ENCODE results near the gene CAMK4.
A peak's percentile ranks its signal among the peaks of the same experiment; 100 is the strongest.

Gene CAMK4

DNA sequence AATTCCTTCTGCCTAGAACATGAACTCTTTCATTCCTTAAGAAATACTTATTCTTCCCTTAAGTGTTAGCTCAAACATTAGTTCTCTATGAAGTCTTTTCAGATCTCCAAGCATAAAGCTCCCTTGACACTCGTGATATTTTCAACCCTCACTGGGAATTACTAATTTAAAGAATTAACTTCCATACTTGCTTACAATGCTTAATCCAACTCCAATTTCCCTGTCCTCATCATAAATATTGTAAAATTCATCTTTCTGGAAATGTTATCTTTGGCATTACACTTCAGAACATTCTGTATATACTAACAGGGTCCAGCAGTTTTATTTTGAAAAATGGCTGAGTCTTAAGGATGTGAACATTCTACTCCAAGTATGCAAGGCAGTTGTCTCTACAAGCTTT lies 280.9 kb downstream of the CAMK4 start:
- Histone ChIP-seq H4K20me1 (ENCODE audit: control insufficient read depth, insufficient read depth, low read depth, low read length) (peaks cover 24% of the 10 kb centered on the region), H3K4me2 (ENCODE audit: low read length) (no peak overlapping the region), H3K9me2 (replicated peaks; ENCODE audit: control insufficient read depth, low read length) (no peaks in the 10 kb centered on the region), H3K9me3 (ENCODE audit: control insufficient read depth, insufficient read depth, low read length) (no peaks in the 10 kb centered on the region), H3K36me3 (ENCODE audit: control insufficient read depth, low read length) (peaks cover 83% of the 10 kb centered on the region), H3K79me2 (ENCODE audit: control insufficient read depth, low read length) (peaks cover 67% of the 10 kb centered on the region), H3K4me1 (ENCODE audit: control insufficient read depth, low read length) (peaks cover 18% of the 10 kb centered on the region), H3K27me3 (ENCODE audit: control insufficient read depth, low read length) (no peaks in the 10 kb centered on the region), H3F3A (ENCODE audit: control insufficient read depth, insufficient read depth) (0 out of 2 replicates have a peak, but pooled peaks cover 3% of the 10 kb centered on the region), H3K4me3 (ENCODE audit: low read length) (no peak overlapping the region), H3K27ac (ENCODE audit: low read depth, low read length) (no peak overlapping the region)
- TF ChIP-seq EZH2phosphoT487 (IDR thresholded peaks at IDR 0.05; ENCODE audit: borderline replicate concordance, low read length), result no peak
- TF ChIP-seq, protein P1, sequence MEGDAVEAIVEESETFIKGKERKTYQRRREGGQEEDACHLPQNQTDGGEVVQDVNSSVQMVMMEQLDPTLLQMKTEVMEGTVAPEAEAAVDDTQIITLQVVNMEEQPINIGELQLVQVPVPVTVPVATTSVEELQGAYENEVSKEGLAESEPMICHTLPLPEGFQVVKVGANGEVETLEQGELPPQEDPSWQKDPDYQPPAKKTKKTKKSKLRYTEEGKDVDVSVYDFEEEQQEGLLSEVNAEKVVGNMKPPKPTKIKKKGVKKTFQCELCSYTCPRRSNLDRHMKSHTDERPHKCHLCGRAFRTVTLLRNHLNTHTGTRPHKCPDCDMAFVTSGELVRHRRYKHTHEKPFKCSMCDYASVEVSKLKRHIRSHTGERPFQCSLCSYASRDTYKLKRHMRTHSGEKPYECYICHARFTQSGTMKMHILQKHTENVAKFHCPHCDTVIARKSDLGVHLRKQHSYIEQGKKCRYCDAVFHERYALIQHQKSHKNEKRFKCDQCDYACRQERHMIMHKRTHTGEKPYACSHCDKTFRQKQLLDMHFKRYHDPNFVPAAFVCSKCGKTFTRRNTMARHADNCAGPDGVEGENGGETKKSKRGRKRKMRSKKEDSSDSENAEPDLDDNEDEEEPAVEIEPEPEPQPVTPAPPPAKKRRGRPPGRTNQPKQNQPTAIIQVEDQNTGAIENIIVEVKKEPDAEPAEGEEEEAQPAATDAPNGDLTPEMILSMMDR (IDR thresholded peaks at IDR 0.05; ENCODE audit: low read depth, low read length, poor library complexity, severe bottlenecking), result no peak

DNA sequence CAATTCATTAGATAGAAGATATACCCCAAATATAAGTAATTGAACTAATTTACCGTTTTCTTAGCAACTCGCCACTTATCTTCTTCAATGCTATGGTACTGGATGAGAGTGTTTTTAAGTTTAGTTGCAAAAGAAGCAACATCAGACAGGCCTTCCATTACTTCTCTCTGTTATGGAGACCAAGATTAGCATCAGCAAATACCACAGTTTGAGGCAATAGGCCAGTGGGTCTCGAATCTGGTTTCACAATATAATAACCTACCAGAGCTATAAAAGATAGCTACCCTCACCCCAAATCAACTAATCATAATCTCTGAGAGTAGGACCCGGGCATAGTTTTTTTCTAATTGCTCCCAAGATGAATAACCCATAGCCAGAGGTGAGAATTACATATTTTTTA lies 283.1 kb downstream of the CAMK4 start:
- TF ChIP-seq, protein P1 (IDR thresholded peaks at IDR 0.05; ENCODE audit: low read depth, low read length, poor library complexity, severe bottlenecking), result no peak
- TF ChIP-seq EZH2phosphoT487 (IDR thresholded peaks at IDR 0.05; ENCODE audit: borderline replicate concordance, low read length), result no peak
- peaks cover 75% of the 10 kb centered on the region for H3K36me3 ChIP-seq (ENCODE audit: control insufficient read depth, low read length)

GRCh38 chr5:111509119-111509518 lies 284.9 kb downstream of the CAMK4 start:
- H3K4me3 ChIP-seq (ENCODE audit: low read length), result peak overlapping the region; percentile 95
- TF ChIP-seq, protein P1 (IDR thresholded peaks at IDR 0.05; ENCODE audit: low read depth, low read length, poor library complexity, severe bottlenecking), result no peak
- TF ChIP-seq EZH2phosphoT487 (IDR thresholded peaks at IDR 0.05; ENCODE audit: borderline replicate concordance, low read length), result no peak
- H3K9me3 ChIP-seq (ENCODE audit: control insufficient read depth, insufficient read depth, low read length), result no peaks in the 10 kb centered on the region
- H3K79me2 ChIP-seq (ENCODE audit: control insufficient read depth, low read length), result peaks cover 76% of the 10 kb centered on the region
- H4K20me1 ChIP-seq (ENCODE audit: control insufficient read depth, insufficient read depth, low read depth, low read length), result peaks cover 24% of the 10 kb centered on the region
- no peaks in the 10 kb centered on the region for H3K27me3 ChIP-seq (ENCODE audit: control insufficient read depth, low read length)
- H3K36me3 ChIP-seq (ENCODE audit: control insufficient read depth, low read length), result peaks cover 61% of the 10 kb centered on the region
- H3F3A ChIP-seq (ENCODE audit: control insufficient read depth, insufficient read depth), result 0 out of 2 replicates have a peak, but pooled peaks cover 1% of the 10 kb centered on the region
- H3K4me2 ChIP-seq (ENCODE audit: low read length), result peak overlapping the region; percentile 67
- H3K4me1 ChIP-seq (ENCODE audit: control insufficient read depth, low read length), result peaks cover 44% of the 10 kb centered on the region
- no peaks in the 10 kb centered on the region for H3K9me2 ChIP-seq (replicated peaks; ENCODE audit: control insufficient read depth, low read length)
- H3K27ac ChIP-seq (ENCODE audit: low read depth, low read length), result no peak overlapping the region

More for the DNA sequence above, 283.1 kb downstream of the CAMK4 start:
- Histone ChIP-seq H3K9me2 (replicated peaks; ENCODE audit: control insufficient read depth, low read length) (no peaks in the 10 kb centered on the region), H3K4me2 (ENCODE audit: low read length) (no peak overlapping the region), H3K27ac (ENCODE audit: low read depth, low read length) (no peak overlapping the region), H3K4me1 (ENCODE audit: control insufficient read depth, low read length) (peaks cover 31% of the 10 kb centered on the region), H4K20me1 (ENCODE audit: control insufficient read depth, insufficient read depth, low read depth, low read length) (peaks cover 24% of the 10 kb centered on the region), H3K27me3 (ENCODE audit: control insufficient read depth, low read length) (no peaks in the 10 kb centered on the region), H3K79me2 (ENCODE audit: control insufficient read depth, low read length) (peaks cover 89% of the 10 kb centered on the region), H3F3A (ENCODE audit: control insufficient read depth, insufficient read depth) (0 out of 2 replicates have a peak, but pooled peaks cover 3% of the 10 kb centered on the region), H3K9me3 (ENCODE audit: control insufficient read depth, insufficient read depth, low read length) (no peaks in the 10 kb centered on the region), H3K4me3 (ENCODE audit: low read length) (no peak overlapping the region)
